HG02970 (cell line): ENCODE results near the gene OR2T1.
A peak's percentile ranks its signal among the peaks of the same experiment; 100 is the strongest.
"Not testable (repeated sequence)": the region's sequence is repeated elsewhere in the genome, so short reads cannot be mapped to it uniquely, and the experiment has no call there.

Source experiments
- ATAC-seq: cut with Tn5 transposase; IDR thresholded peaks from one replicate; pipeline ENCODE4 v1.9.1; 2021; ENCODE audit warnings: mild to moderate bottlenecking, moderate library complexity, moderate number of reproducible peaks; ENCODE audit not compliant: unreplicated experiment, low FRiP score

OR2T1 gene

GRCh38 chr1:248433811-248434415, 31.1 kb downstream of the OR2T1 start:
- ATAC-seq, result not testable (repeated sequence)

GRCh38 chr1:248434913-248435312, 32.1 kb downstream of the OR2T1 start:
- peak; percentile 44 for ATAC-seq

- not testable (repeated sequence) for ATAC-seq
These were observed 33.5 kb downstream of the OR2T1 start for GRCh38 chr1:248436303-248436702.

- ATAC-seq, result not testable (repeated sequence)
These were observed 35.8 kb downstream of the OR2T1 start for GRCh38 chr1:248438668-248439067.

- ATAC-seq, result not testable (repeated sequence)
These were observed 36.4 kb downstream of the OR2T1 start for GRCh38 chr1:248439283-248439682.

- ATAC-seq, result not testable (repeated sequence)
These were observed 39.8 kb downstream of the OR2T1 start for GRCh38 chr1:248442500-248443277.

GRCh38 chr1:248444603-248445002, 41.8 kb downstream of the OR2T1 start:
- ATAC-seq, result not testable (repeated sequence)

GRCh38 chr1:248445399-248445798, 42.6 kb downstream of the OR2T1 start, which contains the start of gene OR2T2:
Gene OR2T2, plus strand, starts transcription at chr1:248445637. Its CDS starts 7,161 bp downstream, at chr1:248452798.
- not testable (repeated sequence) for ATAC-seq

GRCh38 chr1:248448409-248449074, 45.7 kb downstream of the OR2T1 start:
- ATAC-seq, result peak; percentile 44

- not testable (repeated sequence) for ATAC-seq
These were observed 47.1 kb downstream of the OR2T1 start for GRCh38 chr1:248449821-248450465.

GRCh38 chr1:248450466-248451145, 47.8 kb downstream of the OR2T1 start:
- ATAC-seq, result peak; percentile 65

- ATAC-seq, result not testable (repeated sequence)
These were observed 50.8 kb downstream of the OR2T1 start for GRCh38 chr1:248453619-248454018.

- not testable (repeated sequence) for ATAC-seq
These were observed 52.2 kb downstream of the OR2T1 start for GRCh38 chr1:248455045-248455444.

- not testable (repeated sequence) for ATAC-seq
These were observed 53.8 kb downstream of the OR2T1 start for GRCh38 chr1:248456635-248457034.
